Large intestine (tissue), 3 donors: ENCODE measurements around the gene DDR1. TPM values are rescaled to one million over a fixed set of nuclear protein-coding genes. Genes with fewer than 3 reads are reported as not detected.
"Not testable (repeated sequence)": the region's sequence is repeated elsewhere in the genome, so short reads cannot be mapped to it uniquely, and the experiment has no call there.

Experiments used
- DNase-seq, 2 donors: peaks; one replicate each; pipeline versions ENCODE4 v3.0.0 to v3.0.0-alpha.2; 2013
- H3K27ac ChIP-seq: one replicate; pipeline ENCODE4 v1.5.1; 2013; ENCODE audit warnings: low read length
- H3K27me3 ChIP-seq: 2 replicates; pipeline ENCODE4 v1.6.1; 2013; ENCODE audit warnings: low read length; ENCODE audit not compliant: control insufficient read depth, insufficient read depth
- H3K36me3 ChIP-seq: 2 replicates; pipeline ENCODE4 v1.6.1; 2013; ENCODE audit warnings: low read length; ENCODE audit not compliant: control insufficient read depth, insufficient read depth
- H3K4me1 ChIP-seq: one replicate; pipeline ENCODE4 v1.6.1; 2013; ENCODE audit warnings: low read length; ENCODE audit not compliant: control insufficient read depth, insufficient read depth
- H3K4me3 ChIP-seq: one replicate; pipeline ENCODE4 v1.5.1; 2013; ENCODE audit warnings: low read length
- H3K9me3 ChIP-seq: one replicate; pipeline ENCODE4 v1.6.1; 2013; ENCODE audit warnings: mild to moderate bottlenecking, low read depth, low read length, moderate library complexity; ENCODE audit not compliant: control insufficient read depth
- WGBS: methylation state at CpG from one replicate; pipeline ENCODE4 v1.1.5; 2013; ENCODE audit warnings: low lambda C conversion rate; ENCODE audit not compliant: insufficient coverage; 5-methylcytosine and 5-hydroxymethylcytosine counted together
- polyA plus RNA-seq: library from polyadenylated mRNA; unstranded; fragments of 120-200 nt; gene quantifications from one replicate; pipeline ENCODE4 v1.2.1, GENCODE V29; 2013

DDR1 gene
- polyA plus RNA-seq, 1 donor, result 150 TPM

DNA sequence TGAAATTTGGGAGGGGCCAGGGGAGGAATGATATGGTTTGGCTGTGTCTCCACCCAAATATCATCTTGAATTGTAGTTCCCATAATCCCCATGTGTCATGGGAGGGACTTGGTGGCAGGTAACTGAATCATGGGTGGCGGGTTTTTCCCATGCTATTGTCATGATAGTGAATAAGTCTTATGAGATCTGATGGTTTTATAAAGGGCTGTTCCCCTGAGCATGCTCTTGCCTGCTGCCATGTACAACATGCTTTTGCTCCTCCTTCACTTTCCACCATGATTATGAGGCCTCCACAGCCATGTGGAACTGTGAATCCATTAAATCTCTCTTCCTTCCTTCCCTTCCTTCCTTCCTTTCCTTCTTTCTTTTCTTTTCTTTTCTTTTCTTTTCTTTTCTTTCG is 31.9 kb upstream of the DDR1 start:
- H3K9me3 ChIP-seq, result not testable (repeated sequence)
- WGBS, result no CpG with 5 or more reads among the region's 2 CpGs

DNA sequence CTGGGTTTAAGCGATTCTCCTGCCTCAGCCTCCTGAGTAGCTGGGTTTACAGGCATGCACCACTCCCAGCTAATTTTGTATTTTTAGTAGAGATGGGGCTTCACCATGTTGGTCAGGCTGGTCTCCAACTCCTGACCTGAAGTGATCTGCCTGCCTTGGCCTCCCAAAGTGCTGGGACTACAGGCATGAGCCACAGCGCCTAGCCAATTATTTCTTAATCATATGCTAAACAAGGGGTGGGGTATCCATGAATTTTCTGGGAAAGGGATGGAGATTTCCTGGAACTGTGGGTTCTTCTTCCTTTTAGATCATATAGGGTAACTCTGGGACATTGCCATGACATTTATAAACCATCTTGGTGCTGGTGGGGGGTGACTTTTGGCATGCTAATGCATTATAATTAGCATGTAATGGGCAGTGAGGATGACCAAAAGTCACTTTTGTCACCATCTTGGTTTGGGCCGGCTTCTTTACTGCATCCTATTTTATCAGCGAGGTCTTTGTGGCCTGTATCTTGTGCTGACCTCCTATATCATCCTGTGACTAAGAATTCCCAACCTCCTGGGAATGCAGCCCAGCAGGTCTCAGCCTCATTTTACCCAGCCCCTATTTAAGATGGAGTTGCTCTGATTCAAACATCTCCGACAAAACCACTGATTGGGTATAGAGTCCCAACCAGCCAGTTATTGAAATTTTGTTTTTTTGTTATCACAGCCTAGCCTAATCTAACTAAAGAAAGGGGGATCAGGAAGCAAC is 29.9 kb upstream of the DDR1 start:
- H3K27me3 ChIP-seq, result no peaks in the 10 kb centered on the region
- no peak for DNase-seq
- peaks cover under 1% of the 10 kb centered on the region for H3K9me3 ChIP-seq
- WGBS, result no CpG with 5 or more reads among the region's 5 CpGs
- H3K36me3 ChIP-seq, result no peaks in the 10 kb centered on the region
- no peak overlapping the region for H3K4me3 ChIP-seq
- H3K4me1 ChIP-seq, result peaks cover 19% of the 10 kb centered on the region
- no peak overlapping the region for H3K27ac ChIP-seq

More for the DNA sequence above, 31.9 kb upstream of the DDR1 start:
- DNase-seq, H3K27ac ChIP-seq, H3K27me3 ChIP-seq, H3K4me3 ChIP-seq, H3K36me3 ChIP-seq: not testable (repeated sequence)
- peaks cover 19% of the 10 kb centered on the region for H3K4me1 ChIP-seq

DNA sequence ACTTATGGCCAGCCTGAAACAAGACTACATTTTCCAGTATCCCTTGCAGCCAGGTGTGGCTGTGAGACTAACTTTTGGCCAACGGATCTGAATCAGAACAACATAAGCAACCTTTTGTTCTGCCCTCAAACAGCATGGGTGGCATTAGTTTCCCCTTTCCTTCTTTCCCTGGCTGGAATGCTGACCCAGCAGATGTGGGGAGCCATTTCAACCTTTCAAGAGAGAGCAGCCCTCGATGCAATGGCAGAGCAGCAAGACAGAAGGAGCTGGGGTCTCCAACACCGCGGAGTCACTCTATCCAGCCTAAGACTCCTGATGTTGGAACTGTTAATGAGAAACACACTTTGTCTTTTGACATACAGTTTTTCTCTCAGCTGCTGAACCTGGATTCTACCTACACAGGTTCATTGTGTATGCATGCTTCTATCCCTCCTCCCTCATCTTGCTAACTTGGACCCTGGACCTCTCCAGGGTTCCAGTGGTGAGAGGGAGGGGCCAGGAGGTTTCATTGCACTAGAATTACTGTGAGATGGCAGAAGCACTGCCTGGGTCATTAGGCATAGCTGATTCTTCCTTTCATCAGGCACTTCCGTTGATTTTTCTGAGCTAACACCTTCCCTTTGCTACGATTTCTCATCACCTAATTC is 28.8 kb upstream of the DDR1 start:
- Histone ChIP-seq H3K27me3 (no peaks in the 10 kb centered on the region), H3K4me3 (no peak overlapping the region), H3K9me3 (peaks cover 7% of the 10 kb centered on the region), H3K4me1 (peaks cover 19% of the 10 kb centered on the region), H3K27ac (peak overlapping the region; percentile 64), H3K36me3 (no peaks in the 10 kb centered on the region)
- peak; percentile 80 to 89 for DNase-seq
- WGBS, result 38% methylated on average over 1 of the region's 6 CpGs

DNA sequence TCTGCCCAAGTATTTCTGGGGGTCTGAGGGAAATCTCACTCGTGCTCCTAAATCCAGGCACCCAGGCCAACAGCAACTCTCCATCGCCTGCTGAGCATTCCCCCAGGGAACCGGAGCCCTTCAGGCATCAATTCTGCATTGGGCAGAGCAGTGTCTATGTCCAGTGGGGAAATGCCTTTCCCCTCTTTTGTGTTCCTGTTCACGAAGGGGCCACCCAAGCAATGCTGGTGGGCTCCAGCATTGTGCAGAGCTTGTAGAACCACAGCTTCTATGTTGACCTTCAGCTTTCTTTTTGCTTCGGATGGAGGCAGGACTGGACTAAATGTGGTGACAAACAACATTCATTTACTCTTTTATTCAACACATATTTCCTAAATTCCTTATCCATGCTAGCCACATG is 27.2 kb upstream of the DDR1 start:
- peaks cover 7% of the 10 kb centered on the region for H3K9me3 ChIP-seq
- 80% methylated on average over 1 of the region's 5 CpGs for WGBS
- peaks cover 19% of the 10 kb centered on the region for H3K4me1 ChIP-seq
- no peak overlapping the region for H3K27ac ChIP-seq
- no peak overlapping the region for H3K4me3 ChIP-seq
- DNase-seq, result no peak
- H3K27me3 ChIP-seq, result no peaks in the 10 kb centered on the region
- no peaks in the 10 kb centered on the region for H3K36me3 ChIP-seq

DNA sequence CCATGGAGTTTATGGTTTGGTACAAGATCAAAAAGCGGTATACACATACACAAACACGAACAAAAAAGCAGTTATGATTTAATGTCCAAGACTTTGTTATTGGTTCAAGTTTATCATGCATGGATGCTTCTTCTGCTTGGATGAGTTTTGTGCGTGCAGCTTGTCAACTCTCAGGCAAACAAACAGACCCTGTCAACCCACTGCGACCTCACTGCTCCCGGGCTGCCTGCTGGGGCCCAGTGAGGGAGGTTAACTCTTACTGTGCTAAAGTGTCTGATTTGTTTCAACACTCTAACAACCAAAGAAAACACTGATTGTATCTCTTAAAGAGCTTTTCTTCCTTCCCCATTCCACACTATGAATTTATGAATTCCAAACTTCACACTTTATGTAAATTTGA is 26.8 kb upstream of the DDR1 start:
- no peak overlapping the region for H3K27ac ChIP-seq
- H3K36me3 ChIP-seq, result no peaks in the 10 kb centered on the region
- H3K27me3 ChIP-seq, result no peaks in the 10 kb centered on the region
- no peak overlapping the region for H3K4me3 ChIP-seq
- WGBS, result no CpG with 5 or more reads among the region's 5 CpGs
- peaks cover 19% of the 10 kb centered on the region for H3K4me1 ChIP-seq
- H3K9me3 ChIP-seq, result peaks cover 7% of the 10 kb centered on the region
- DNase-seq, result no peak

DNA sequence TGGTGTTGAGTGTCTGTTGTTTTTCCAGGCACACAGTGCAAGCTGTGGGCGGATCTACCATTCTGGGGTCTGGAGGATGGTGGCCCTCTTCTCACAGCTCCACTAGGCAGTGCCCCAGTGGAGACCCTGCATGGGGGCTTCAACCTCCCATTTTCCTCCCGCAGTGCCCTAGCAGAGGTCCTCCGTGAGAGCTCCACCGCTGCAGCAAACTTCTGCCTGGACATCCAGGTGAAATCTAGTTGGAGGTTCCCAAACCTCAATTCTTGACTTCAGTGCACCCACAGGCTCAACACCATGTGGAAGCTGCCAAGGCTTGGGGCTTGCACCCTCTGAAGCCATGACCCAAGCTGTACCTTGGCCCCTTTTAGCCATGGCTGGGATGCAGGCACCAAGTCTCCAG is 24.6 kb upstream of the DDR1 start:
- not testable (repeated sequence) for H3K4me3 ChIP-seq, H3K27me3 ChIP-seq, H3K27ac ChIP-seq, H3K9me3 ChIP-seq, DNase-seq, H3K36me3 ChIP-seq
- peaks cover 19% of the 10 kb centered on the region for H3K4me1 ChIP-seq
- WGBS, result no CpG with 5 or more reads among the region's 4 CpGs

DNA sequence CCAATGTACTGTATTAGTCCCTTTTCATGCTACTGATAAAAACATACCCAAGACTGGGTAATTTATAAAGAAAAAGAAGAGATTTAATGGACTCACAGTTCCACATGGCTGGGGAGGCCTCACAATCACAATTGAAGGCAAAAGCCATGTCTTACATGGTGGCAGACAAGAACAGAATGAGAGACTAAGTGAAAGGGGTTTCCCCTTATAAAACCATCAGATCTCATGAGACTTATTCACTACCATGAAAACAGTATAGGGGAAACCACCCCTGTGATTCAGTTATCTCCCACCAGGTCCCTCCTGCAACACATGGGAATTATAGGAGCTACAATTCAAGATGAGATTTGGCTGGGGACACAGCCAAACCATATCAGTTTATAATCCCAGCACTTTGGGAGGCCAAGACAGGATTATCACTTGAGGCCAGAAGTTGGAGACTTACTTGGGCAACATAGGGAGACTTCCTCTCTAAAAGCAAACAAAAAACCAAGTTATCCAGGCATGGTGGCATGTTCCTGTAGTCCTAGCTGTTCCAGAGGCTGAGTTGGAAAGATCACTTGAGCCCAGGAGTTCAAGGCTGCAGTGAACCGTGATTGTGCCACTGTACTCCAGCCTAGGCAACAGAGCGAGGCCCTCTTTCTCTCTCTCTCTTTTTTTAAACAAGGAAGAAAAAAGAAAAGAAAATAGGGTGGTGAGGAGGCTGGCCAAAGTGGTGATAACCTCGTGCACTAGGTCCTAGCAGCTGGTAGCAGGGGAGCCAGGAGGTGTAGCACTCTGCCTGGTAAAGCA is 22.9 kb upstream of the DDR1 start:
- no peak overlapping the region for H3K4me3 ChIP-seq
- H3K36me3 ChIP-seq, result no peaks in the 10 kb centered on the region
- H3K27ac ChIP-seq, result no peak overlapping the region
- H3K9me3 ChIP-seq, result peaks cover 7% of the 10 kb centered on the region
- H3K27me3 ChIP-seq, result no peaks in the 10 kb centered on the region
- DNase-seq, result no peak
- WGBS, result no CpG with 5 or more reads among the region's 3 CpGs
- peaks cover 6% of the 10 kb centered on the region for H3K4me1 ChIP-seq

DNA sequence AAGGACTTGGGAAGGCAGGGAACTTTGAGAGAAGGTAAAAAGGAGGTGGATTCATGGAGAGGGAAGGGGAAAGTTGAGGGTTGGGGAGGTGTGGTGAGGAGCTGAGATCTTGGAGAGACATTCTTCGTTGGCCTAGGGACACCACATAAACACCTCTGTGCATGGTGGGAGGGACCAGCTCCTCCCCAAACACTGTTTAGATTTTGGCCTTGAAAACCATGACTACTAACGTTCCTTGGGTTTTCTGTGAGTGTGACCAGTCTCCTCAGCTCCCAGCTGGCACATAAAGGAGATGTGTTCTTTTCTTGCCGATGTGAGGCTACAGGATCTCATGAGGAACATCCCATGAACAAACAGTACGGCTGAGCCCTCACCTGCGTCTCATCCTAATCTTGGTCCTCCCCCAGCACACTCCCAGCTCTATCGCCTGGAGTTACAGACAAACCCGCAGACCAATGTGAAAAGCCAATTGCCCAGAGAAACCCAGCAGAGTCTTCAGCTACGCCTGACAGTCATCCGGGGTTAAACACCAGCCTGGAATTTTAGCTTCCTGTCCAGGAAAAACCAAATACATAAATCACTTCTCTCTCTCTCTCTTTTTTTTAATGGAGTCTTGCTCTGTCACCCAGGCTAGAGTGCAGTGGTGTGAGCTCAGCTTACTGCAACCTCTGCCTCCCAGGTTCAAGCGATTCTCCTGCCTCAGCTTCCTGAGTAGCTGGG is 22.0 kb upstream of the DDR1 start:
- Histone ChIP-seq H3K4me3 (no peak overlapping the region), H3K27ac (no peak overlapping the region), H3K27me3 (no peaks in the 10 kb centered on the region), H3K9me3 (peaks cover 7% of the 10 kb centered on the region), H3K36me3 (no peaks in the 10 kb centered on the region), H3K4me1 (no peaks in the 10 kb centered on the region)
- DNase-seq, result no peak
- no CpG with 5 or more reads among the region's 10 CpGs for WGBS

DNA sequence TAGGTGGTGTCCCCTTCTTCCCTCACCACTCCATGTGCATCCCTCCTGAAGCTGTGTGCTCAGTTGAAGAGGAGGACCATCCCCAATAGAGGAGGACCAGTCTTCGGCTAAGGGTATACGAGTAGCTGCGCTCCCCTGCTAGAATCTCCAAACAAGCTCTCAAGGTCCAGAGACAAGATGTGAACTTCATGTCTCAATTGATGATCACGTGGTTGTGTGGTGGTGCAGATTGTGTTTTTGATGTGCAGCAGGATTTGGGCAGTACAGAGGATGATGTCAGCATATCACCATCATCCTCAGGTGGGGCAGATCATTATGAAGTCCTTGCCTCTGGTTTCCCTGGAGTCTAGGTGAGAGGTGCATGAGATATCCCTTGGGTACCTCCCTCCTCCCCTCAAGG is 20.0 kb upstream of the DDR1 start:
- Histone ChIP-seq H3K4me1 (no peaks in the 10 kb centered on the region), H3K9me3 (peaks cover 7% of the 10 kb centered on the region), H3K36me3 (no peaks in the 10 kb centered on the region), H3K4me3 (no peak overlapping the region), H3K27ac (no peak overlapping the region), H3K27me3 (no peaks in the 10 kb centered on the region)
- no CpG with 5 or more reads among the region's 4 CpGs for WGBS
- DNase-seq, result no peak

DNA sequence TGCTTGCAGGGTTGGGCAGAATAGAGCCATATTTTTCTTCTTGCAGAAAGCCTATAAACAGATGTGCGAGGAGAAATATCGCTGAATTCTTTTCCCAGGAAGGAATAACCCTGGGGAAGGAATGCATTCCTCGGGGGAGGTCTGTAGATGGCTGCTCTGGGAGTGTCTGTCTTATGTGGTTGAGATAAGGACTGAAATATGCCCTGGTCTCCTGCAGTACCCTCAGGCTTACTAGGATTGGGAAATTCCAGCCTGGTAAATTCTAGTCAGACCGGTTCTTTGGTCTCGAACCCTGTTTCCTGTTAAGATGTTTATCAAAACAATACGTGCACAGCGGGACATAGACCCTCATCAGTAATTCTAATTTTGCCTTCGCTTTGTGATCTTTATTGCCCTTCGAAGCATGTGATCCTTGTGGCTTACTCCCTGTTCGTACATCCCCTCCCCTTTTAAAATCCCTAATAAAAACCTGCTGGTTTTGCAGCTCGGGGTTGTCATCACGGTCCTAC is 15.0 kb upstream of the DDR1 start:
- peaks cover 14% of the 10 kb centered on the region for H3K9me3 ChIP-seq
- H3K27me3 ChIP-seq, H3K36me3 ChIP-seq, H3K4me1 ChIP-seq, H3K4me3 ChIP-seq, DNase-seq, H3K27ac ChIP-seq: not testable (repeated sequence)
- WGBS, result 88% methylated on average over 3 of the region's 12 CpGs
